GM21717 (cell line): ENCODE data around the gene DOCK2.
A peak's percentile ranks its signal among the peaks of the same experiment; 100 is the strongest.

Source experiments
- ATAC-seq: cut with Tn5 transposase; IDR thresholded peaks from one replicate; pipeline ENCODE4 v1.9.1; 2021; ENCODE audit warnings: mild to moderate bottlenecking, moderate library complexity; ENCODE audit not compliant: unreplicated experiment

Gene DOCK2

DNA sequence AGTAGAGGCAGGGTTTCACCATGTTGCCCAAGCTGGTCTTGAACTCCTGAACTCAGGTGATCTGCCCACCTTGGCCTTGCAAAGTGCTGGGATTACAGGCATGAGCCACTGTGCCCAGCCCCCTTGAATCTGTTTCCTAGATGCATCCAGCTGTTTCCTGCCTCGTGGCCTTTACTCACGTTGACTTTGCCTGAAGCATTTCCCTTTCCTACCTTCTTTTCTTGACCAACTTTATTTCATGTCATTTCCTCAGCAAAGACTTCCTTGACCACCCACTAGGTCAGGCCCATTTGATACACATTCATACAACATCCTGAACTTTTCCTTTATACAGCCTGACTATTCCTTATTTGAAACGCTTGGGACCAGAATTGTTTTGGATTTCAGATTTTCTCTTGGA lies 51.0 kb downstream of the DOCK2 start:
- ATAC-seq = no peak

DNA sequence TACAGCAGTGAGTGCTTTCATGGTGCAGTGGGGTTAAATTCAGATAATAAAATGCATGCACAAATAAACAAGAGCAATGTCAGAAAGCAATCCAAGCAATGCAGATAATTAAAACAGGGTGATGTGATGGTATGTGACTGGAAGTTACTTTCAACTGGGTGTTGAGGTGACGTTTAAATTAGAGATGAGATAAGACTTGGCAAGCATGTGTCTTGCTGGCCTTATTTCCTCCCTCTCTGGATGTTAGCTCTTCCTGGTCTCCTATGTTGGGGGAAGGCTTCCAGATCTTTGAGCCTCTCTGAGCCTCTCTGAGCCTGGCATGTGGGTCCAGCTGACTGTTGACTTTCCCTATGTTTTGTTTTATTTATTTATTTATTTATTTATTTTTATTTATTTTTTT lies 54.4 kb downstream of the DOCK2 start:
- ATAC-seq = no peak

DNA sequence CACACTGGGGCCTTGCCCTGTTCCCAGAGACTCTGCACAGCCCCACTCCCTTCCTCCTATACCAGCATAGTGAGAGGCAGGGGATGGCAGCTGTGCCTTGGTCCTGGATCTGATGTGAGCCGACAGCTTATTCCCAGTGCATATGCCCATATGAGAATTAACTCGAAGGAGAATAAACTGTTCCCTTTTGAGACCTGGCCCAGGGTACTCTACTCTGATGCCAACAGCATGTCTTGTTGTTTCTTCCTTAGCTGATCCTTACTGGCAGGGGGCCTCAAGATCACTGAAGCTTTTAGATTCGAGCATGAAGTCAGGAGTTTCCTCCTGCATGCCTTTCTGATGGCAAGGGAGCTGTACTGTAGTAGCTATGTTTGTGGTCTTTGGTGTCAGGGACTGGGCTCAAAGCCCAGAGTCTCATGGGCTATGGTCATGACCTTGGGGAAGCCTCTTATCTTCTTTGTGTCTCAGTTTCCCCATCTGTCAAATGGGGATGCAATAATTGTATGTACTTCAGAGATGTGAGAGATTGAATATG lies 57.1 kb downstream of the DOCK2 start:
- ATAC-seq = no peak

DNA sequence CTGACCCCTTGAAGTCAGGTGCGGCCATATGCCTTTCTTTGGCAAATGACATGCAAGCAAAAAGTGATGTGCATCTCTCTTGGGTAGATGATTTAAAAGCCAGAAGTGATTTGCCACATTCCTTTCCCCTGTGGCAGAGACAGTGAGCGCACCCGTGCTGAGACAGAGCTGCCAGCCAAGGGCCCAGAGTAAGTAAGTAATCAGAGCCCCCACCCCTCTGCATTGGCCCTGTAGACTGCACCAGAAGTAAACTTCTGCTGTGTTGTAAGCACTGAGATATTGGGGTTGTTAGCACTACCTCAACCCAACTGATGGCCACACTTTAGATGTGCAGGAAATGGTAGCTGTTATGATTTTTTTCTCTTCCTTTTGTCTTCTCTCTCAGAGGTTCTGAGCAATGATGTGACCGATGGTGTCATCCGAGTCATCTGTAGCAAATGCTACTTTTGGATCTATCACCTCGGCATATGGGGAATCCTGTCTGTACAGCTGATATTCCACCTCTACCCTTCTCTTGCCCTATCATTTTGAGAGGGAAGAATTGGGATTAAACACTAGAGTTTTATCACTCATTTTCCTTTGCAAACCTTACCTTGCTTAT lies 58.0 kb downstream of the DOCK2 start:
- ATAC-seq = no peak

DNA sequence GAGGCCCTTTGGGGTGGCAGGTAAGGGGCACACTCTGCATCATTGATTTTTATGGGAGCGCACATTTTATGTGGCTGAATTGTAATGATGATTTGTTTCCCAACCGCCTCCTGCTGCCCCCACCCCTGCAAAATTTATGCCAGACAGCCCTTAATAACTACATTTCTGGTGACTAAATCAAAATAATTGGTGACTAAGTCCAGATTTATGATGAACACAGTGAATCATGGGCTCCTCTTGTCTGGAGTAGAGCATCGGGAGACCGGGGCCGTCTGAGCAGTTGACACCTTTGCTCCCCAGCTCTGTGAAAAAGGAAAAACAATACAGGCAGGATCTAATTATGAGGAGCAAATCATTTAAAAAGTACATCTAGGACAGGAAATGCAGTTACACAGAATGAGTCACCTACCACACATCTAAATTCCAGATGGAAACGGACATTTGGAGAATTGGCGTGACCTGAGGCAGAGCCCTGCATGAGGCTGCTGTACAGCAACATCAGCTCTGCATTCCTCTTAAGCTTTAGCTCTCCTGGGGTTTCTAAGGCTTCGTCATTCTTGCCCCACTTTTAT lies 58.9 kb downstream of the DOCK2 start:
- no peak for ATAC-seq

DNA sequence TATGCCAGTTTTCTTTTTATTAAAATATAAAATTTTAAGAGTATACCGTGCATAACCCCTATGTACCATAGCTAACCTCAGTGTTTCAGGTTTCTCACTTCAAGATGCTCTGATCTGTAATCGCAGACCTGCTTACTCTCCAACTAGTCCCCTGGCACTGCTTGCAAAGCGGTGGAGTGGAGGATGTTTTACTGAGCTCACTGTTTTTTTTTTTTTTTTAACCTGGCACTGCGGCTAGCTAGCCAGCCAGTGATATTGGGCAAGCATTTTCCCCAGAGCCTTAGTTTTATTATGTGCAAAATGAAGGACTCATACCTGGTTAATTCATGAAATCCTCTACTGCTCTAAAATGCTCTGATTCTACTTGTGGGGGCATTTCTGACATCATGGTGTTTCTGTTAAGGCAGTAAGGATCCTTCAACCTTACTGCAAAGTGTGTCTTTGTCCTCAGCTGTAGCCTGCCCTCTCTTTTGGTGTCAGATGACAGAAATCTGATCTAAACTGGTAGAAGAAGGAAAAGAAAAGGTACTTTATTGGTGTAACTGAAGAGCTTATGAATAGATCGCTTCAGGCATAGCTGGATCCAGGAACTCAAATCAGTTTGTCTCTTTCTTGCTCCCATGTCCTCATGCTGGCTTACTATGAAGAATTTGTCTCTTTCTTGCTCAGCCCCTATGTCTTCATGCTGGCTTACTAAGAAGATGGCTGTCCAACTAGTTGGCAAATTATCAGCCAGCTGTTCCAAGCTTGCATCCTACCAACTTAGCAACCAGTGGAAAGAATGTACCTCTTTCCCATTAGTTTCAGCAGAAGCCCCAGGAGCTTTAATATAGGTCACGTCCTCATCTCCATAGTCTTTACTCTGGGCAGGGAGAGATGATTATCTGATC lies 59.8 kb downstream of the DOCK2 start:
- ATAC-seq = no peak

DNA sequence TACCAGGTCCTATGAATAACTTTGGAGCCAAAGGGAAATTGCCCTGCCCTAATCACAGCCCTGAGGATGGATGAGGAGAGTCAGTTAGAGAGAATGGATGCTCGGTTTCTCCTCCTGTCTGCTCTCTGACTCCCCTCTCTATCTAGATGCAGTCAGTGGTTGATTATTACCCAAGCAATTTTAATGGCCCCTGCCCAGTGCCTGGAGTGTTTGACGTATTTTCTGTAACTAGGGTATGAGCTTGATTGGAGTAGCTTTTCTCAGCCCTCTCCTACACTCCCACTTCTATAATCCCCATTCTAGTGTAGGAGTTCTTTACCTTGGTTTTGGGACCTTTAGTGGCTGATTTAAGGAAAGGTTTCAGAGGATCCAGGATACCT lies 60.4 kb downstream of the DOCK2 start:
- no peak for ATAC-seq

DNA sequence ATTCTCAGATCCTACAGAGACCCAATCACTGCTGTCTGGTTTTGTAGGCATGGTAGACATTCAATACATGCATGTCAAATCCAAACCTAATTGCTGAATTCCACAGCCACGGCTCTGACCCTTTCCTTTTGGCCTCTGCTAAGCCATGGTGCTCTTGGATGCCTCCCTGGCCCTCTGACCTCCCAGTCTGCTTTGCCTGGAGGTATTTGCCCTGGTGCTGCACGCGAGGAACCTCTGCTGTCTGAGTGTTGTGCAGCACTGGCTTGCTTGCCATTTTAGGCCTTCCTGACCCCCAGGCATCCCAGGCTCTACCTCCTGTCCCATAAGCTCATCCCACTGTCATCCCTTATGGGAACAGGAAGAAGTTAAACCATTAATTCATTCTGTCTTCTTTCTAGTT lies 60.9 kb downstream of the DOCK2 start:
- no peak for ATAC-seq

DNA sequence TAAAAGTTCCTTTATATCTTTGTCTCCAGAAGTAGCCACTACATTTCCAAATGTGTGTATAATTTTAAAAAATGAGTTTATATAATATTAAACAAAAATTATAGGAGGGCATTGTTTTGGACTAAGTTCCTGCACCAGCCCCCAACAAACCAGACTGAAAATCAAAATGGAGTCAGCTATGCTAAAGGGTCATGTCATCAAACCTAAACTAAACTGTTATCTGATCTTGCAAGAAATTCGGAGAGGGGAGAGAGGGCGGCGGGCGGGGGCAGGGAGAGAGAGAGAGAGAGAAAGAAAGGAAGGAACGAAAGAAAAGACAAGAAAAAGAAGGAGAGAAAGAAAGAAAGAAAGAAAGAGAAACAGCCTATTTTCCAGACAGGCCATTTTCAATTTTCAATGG lies 63.5 kb downstream of the DOCK2 start:
- ATAC-seq = no peak

DNA sequence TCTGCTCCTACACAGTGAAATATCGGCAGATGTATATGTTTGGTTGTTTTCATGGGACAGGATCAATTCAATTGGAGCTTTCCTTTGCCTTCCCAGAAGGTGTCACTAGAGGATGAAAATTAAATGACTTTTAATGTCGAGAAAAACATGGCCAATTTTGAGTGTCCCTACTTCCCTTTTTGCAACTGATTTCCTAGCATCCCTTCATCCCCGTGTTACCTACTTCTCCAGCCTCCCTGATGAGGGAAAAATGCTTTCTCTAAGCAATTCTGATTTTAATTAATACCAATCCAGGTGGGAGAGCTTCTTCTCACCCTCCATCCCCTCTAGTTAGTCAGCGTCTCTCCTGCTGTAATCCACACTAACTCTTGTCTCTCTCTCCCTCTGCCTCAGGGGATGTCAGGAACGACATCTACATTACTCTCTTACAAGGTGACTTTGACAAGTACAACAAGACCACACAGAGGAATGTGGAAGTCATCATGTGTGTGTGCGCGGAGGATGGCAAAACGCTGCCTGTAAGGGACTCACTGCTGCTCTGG lies 64.9 kb downstream of the DOCK2 start:
- ATAC-seq = no peak

DNA sequence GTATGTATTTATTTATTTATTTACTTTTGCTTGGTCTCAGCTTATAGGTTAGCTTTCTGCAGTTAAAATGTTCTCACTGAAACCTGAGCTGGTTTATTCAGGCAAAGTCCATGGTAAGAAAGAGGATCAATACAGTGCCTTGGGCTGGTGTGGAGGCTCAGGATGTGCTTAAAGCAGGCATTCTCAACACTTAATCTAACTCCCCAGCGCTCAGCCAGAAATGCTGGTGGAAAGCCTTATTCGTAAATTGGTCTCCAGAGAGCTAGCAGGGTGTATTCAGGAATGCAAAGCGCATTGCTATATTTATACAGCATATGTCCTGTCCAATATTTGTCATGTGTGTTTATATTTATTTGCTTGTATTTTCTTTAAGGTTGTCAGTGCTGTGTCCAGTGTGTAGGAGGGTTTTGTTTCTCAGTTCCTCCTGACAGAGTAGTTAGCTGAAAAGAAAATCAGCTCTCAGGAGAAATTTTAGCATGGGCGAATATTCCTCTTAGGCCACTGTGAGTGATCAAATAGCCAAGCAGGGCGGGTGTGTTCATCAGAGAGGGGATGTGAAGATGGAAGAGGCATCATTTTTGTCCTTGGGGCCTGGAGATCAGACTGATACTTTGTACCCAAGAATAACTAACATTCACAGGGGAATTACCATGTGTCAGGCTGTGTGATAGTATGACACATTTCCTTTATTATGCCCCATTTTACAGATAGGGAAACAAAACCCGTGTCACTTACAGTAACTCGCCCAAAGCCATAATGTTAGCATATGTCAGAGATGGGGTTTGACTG lies 65.8 kb downstream of the DOCK2 start:
- ATAC-seq = peak; percentile 77

DNA sequence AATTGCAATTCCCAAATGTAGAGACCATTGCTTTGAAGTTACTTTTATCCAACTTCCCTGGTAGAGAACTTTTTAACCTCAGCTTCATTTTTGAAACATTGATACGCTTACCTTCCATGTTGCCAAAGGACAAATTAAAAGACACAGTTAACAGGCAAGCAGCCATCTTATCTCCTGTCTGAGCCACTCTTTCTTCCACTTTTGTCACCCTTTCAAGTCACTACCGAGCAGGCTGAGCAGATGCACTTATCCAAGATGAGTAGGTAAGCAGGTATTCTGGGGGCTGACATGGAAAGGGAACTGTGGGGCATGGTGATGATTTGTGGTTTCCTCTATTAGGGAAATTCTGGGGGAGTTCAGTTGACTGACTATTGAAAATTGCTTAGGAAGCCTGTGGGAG lies 66.7 kb downstream of the DOCK2 start:
- no peak for ATAC-seq

DNA sequence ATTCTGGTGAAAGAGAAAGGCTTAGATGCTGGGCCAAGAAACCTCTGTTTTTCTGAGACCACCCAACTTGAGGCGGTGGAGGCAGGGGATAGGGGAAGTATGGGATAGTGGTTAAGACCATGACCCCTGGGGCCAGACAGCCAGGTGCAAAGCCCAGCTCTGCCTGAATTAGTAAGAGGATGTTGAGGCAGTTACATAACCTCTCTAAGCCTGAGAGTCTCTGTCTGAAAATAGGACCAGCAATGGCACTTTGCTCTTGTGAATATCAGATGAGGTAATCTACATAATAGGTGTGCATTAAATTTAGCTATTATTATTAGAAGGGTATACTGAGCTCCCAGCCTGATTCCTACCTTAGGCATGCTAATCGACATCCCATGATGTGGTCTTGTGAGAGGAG lies 68.2 kb downstream of the DOCK2 start:
- ATAC-seq = no peak

DNA sequence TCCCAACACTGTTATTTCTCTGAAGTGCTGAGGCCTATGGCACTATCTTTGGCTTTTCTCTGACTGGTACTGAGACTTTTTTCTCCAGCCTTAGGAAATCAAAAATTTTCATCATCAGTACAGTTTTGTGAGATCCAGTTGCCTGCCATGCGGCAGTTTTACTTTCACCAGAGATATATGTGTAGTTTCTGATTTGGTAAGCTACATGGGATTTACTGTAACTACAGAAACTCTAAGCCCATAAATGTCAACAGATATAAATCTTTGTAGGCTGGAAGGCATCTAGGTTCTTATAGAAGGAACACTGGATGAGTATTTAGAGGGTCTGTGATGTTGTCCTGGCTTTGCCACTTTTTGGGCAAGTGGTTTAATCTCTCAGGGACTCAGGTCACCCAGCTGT lies 69.0 kb downstream of the DOCK2 start:
- ATAC-seq = no peak

DNA sequence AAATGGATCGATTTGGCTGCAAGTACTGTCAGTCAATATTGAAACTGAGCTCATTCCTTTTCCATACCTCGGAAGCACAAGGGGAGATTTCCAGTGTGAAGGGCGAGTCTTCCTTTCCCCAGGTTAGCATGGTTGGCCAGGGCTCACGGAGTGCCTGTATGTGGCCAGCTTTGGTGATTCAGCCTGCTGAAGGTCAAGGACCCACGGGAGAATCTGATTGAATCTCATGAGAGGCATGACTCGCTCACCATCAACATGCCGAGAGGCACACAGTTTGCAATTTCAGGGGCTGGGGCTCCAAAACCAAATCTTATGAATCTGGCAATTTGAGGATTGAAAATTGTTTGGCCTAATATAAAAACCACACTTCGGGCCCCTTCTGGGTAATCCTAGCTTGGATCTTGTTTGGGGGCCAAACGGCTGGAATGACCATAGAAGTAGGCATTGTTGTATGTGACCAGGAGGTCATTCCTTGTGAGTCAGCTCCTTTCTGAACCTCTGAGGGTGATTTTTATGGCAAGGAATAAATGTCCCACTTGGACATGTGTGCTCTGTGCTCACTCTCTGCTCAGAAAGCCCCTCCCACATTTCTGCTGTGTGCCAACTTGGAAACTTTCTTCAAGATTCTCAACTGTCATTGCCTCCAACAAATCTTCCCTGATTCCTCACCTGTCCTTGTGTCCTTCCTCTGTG lies 69.8 kb downstream of the DOCK2 start:
- no peak for ATAC-seq

DNA sequence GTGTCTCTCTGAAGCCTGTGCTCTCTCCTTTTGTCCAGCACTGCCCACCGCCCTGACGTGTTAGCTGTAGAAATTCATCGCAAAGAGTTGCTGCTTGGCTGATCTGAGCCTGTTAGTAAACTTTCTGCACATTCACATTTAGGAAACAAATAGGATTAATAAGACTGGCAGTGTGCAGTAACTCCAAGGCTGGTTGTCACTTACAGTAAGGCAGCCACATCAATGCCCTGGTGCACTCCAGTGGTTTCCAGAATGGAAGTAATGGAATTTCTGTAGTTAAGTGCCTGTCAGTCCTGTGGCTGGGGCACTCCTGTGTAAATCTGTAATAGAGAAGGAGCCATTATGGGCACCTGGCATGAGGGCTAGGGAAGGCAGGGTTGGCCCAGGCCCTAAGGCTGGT lies 70.6 kb downstream of the DOCK2 start:
- no peak for ATAC-seq

DNA sequence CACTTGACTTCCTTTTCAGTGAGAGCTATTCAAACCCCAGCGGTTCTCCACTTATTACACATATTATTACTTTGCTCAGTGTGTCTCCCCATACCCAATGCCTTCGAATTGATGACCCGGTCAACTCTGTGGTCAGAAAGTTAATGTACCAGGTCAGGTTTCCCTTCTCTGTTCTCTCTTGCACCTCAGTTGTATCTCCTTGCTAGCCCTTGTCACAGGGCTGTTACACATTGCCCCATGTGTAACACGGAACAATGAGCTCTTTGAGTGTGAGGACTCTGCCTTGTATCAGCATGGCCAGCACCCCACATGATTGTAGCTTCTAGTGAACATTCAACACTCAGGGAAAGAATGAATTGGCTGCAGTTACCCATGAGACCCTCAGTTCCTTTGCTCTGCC lies 73.6 kb downstream of the DOCK2 start:
- no peak for ATAC-seq

DNA sequence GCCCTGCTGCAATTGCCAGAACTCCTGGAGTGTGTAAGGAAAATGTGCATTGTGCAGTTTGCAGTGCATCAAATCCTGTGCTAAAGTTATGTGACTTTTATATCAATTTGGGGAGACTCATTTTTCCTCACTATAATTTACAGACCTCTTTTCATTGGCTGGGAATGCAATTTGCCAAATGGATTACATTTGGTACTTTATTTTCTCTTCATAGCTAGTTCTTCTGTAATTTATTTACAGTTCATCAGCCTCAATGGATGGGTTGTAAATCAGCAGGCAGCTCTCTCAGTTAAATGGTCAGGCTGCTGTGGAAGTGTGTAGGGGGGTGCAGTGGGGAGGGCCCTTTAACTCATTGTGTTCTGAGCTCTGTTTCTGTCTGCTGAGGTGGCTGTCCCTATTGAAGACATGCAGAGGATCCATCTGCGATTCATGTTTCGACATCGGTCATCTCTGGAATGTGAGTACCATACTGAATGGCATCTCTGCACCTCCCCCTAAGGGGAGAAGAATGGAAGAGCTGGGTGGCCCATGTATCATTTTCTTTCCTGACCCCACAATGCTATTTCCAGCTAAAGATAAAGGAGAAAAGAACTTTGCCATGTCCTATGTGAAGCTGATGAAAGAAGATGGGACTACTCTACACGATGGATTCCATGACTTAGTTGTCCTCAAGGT lies 74.6 kb downstream of the DOCK2 start:
- ATAC-seq = no peak

DNA sequence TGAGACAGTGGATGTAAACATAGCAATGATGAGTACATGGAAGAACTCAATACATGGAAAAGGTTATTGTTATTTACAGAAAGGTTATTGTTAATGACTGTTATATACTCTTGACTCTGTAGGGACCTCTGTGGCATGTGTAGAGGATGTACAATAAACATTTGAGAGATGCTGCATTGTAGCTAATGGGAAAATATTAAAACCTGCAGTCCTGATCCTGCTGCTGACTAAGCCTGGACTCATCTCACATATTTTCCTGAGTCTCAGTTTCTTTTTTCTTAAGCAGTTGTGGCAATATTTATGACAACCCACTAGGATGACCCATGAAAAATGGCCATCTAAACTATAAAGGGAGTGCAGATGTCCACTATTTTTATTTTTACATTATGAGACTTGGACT lies 75.4 kb downstream of the DOCK2 start:
- ATAC-seq = no peak

DNA sequence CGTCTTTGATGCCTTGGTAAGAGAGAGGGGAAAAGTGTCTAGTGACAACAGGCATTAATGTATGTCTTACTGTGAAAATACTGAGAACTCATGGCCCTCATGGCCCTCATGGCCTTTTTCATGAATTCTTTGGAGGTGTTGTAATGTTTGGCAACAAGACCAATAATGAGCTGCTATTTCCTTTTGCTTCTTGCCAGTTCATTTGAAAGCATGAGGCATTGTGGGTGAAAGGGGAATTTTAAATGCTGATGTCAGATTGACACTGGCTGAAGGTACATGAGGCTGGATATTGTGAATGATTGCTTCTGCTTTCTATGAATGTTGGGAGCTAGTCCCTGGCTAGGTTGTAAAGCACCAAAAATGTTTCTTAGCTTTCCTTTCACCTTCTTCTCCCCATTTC lies 79.2 kb downstream of the DOCK2 start:
- ATAC-seq = no peak
